HG02759 (cell line): ENCODE data around the gene IL37.
"Not testable (repeated sequence)": the region's sequence is repeated elsewhere in the genome, so short reads cannot be mapped to it uniquely, and the experiment has no call there.

Experiments used
- ATAC-seq: cut with Tn5 transposase; IDR thresholded peaks from one replicate; pipeline ENCODE4 v1.9.1; 2021; ENCODE audit warnings: mild to moderate bottlenecking, moderate library complexity; ENCODE audit not compliant: unreplicated experiment

Gene IL37

GRCh38 chr2:112887964-112888749 lies 22.8 kb upstream of the IL37 start:
- ATAC-seq, result no peak

GRCh38 chr2:112889976-112890375 lies 21.0 kb upstream of the IL37 start:
- ATAC-seq, result no peak

GRCh38 chr2:112891385-112891831 lies 19.6 kb upstream of the IL37 start:
- ATAC-seq, result no peak

- ATAC-seq, result no peak
Measured at GRCh38 chr2:112893752-112894151, 17.2 kb upstream of the IL37 start.

GRCh38 chr2:112896909-112897623 lies 13.9 kb upstream of the IL37 start:
- ATAC-seq, result no peak

- no peak for ATAC-seq
Measured at GRCh38 chr2:112897624-112897978, 13.4 kb upstream of the IL37 start.

GRCh38 chr2:112901431-112902065 lies 9.4 kb upstream of the IL37 start:
- not testable (repeated sequence) for ATAC-seq

GRCh38 chr2:112902816-112903215 lies 8.1 kb upstream of the IL37 start:
- ATAC-seq, result no peak

- ATAC-seq, result no peak
Measured at GRCh38 chr2:112904883-112905282, 6.1 kb upstream of the IL37 start.

- ATAC-seq, result no peak
Measured at GRCh38 chr2:112906276-112906675, 4.7 kb upstream of the IL37 start.

- ATAC-seq, result no peak
Measured at GRCh38 chr2:112907001-112907949, 3.7 kb upstream of the IL37 start.

GRCh38 chr2:112908559-112908958 lies 2.4 kb upstream of the IL37 start:
- not testable (repeated sequence) for ATAC-seq

- ATAC-seq, result no peak
Measured at GRCh38 chr2:112910219-112910618, 746 bp upstream of the IL37 start.

- ATAC-seq, result no peak
Measured at GRCh38 chr2:112912403-112912802, 1.4 kb downstream of the IL37 start.

- ATAC-seq, result no peak
Measured at GRCh38 chr2:112915300-112916144, 4.6 kb downstream of the IL37 start.

GRCh38 chr2:112916145-112916571 lies 5.2 kb downstream of the IL37 start:
- ATAC-seq, result no peak

- no peak for ATAC-seq
Measured at GRCh38 chr2:112916625-112917247, 5.8 kb downstream of the IL37 start.

- no peak for ATAC-seq
Measured at GRCh38 chr2:112917856-112918255, 6.9 kb downstream of the IL37 start.

- no peak for ATAC-seq
Measured at GRCh38 chr2:112918256-112918655, 7.3 kb downstream of the IL37 start.
